ENCODE results near the gene PRAMEF11. TPM values are rescaled to one million over a fixed set of nuclear protein-coding genes. Genes with fewer than 3 reads are reported as not detected.

Gene PRAMEF11
- polyA plus RNA-seq, 3 donors, result not detected

DNA sequence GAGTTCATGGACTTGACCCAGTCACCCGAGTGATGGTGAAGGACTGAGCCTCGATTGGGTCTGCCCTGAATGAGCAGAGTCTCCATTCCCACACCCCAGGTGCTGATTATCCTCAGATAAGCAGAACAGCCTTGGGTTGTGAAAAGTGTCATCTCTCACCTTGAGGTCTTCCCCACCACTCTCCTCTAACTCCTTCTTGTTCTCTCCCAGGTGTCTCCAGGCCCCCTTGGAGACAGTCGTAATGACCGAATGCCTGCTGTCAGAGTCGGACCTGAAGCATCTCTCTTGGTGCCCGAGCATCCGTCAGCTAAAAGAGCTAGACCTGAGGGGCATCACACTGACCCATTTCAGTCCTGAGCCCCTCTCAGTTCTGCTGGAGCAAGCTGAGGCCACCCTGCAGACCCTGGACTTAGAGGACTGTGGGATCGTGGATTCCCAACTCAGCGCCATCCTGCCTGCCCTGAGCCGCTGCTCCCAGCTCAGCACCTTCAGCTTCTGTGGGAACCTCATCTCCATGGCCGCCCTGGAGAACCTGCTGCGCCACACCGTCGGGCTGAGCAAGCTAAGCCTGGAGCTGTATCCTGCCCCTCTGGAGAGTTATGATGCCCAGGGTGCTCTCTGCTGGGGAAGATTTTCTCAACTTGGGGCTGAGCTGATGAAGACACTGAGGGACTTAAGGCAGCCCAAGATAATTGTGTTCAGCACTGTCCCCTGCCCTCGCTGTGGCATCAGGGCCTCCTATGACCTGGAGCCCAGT, 54.2 kb downstream of the PRAMEF11 start:
- DNase-seq (ENCODE audit: extremely low read depth in 1 of 11, low read depth in 9 of 11, low spot score in 4 of 11), result no peak

DNA sequence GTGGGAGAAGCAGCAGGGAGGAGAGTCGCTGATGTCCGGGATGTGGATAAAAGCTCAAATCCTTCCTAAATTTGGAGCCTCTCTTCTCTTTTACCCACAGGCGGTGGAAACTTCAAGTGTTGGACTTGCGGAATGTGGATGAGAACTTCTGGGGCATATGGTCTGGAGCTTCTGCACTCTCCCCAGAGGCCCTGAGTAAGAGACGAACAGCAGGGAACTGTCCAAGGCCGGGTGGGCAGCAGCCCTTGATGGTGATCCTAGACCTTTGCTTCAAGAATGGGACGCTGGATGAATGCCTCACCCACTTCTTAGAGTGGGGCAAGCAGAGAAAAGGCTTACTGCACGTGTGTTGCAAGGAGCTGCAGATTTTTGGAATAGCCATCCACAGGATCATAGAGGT, 55.8 kb downstream of the PRAMEF11 start:
- DNase-seq (ENCODE audit: extremely low read depth in 1 of 11, low read depth in 9 of 11, low spot score in 4 of 11), result no peak

DNA sequence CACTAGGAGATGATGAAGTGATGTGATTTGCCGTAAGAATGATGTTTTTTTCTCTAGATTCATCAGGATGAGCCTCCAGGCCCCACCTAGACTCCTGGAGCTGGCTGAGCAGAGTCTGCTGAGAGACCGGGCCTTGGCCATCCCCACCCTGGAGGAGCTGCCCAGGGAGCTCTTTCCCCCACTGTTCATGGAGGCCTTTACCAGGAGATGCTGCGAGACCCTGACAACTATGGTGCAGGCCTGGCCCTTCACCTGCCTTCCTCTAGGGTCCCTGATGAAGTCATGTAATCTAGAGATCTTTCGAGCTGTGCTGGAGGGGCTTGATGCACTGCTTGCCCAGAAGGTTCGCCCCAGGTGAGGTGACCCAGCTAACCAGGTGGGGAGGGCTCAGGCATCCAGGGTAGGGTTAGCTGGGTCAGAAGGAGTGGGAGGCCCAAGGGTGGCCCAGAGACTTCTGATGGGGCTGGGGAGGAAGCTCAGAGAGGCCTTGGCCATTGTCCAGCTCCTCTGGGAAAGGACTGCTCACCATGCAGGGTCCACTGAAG, 56.3 kb downstream of the PRAMEF11 start:
- no peak for DNase-seq (ENCODE audit: extremely low read depth in 1 of 11, low read depth in 9 of 11, low spot score in 4 of 11)

Other genes with a start within 250 kb of the PRAMEF11 start
- gene DHRS3, start 213.2 kb downstream of the PRAMEF11 start, polyA plus RNA-seq (ENCODE audit: insufficient read length in 3 of 3), result 10 to 100 TPM; 83.1 to 93.6 (median 83.7) TPM
- 1 to 10 TPM; 1.1 to 2.0 (median 2.0) TPM for gene AADACL4, start 187.3 kb downstream of the PRAMEF11 start, polyA plus RNA-seq (ENCODE audit: insufficient read length in 3 of 3)
- gene AADACL3, start 115.3 kb downstream of the PRAMEF11 start, polyA plus RNA-seq (ENCODE audit: insufficient read length in 3 of 3), result not detected
- gene CFAP107, start 85.2 kb downstream of the PRAMEF11 start, polyA plus RNA-seq (ENCODE audit: insufficient read length in 3 of 3), result 1 to 10 TPM in 1 of 3 donors, under 1 TPM in 2; 0.64 to 1.1 (median 0.99) TPM
- not detected for gene PRAMEF12, start 57.7 kb downstream of the PRAMEF11 start, polyA plus RNA-seq (ENCODE audit: insufficient read length in 3 of 3)
- not detected for gene PRAMEF1, start 40.0 kb downstream of the PRAMEF11 start, polyA plus RNA-seq (ENCODE audit: insufficient read length in 3 of 3)
- under 1 TPM; 0.33 to 0.39 (median 0.34) TPM for gene HNRNPCL1, start 17.3 kb upstream of the PRAMEF11 start, polyA plus RNA-seq (ENCODE audit: insufficient read length in 3 of 3)
- not detected for gene PRAMEF2, start 25.7 kb upstream of the PRAMEF11 start, polyA plus RNA-seq (ENCODE audit: insufficient read length in 3 of 3)
- not detected for gene PRAMEF4, start 54.8 kb upstream of the PRAMEF11 start, polyA plus RNA-seq (ENCODE audit: insufficient read length in 3 of 3)
- gene PRAMEF10, start 66.9 kb upstream of the PRAMEF11 start, polyA plus RNA-seq (ENCODE audit: insufficient read length in 3 of 3), result not detected
- not detected for gene PRAMEF7, start 85.2 kb upstream of the PRAMEF11 start, polyA plus RNA-seq (ENCODE audit: insufficient read length in 3 of 3)
- gene PRAMEF6, start 116.2 kb upstream of the PRAMEF11 start, polyA plus RNA-seq (ENCODE audit: insufficient read length in 3 of 3), result not detected
- not detected for gene PRAMEF27, start 225.2 kb upstream of the PRAMEF11 start, polyA plus RNA-seq (ENCODE audit: insufficient read length in 3 of 3)
- not detected for gene HNRNPCL3, start 229.4 kb upstream of the PRAMEF11 start, polyA plus RNA-seq (ENCODE audit: insufficient read length in 3 of 3)
- gene PRAMEF25, start 239.4 kb upstream of the PRAMEF11 start, polyA plus RNA-seq (ENCODE audit: insufficient read length in 3 of 3), result not detected